CD4-positive, alpha-beta T cell (primary cell): ENCODE measurements around the gene C5orf63. TPM values are rescaled to one million over a fixed set of nuclear protein-coding genes. Genes with fewer than 3 reads are reported as not detected.

Source experiments
- ATAC-seq: fragments of 200-7000 bp; cut with Tn5 transposase; one replicate; pipeline ENCODE4 v1.10.0; 2022; ENCODE audit warnings: mild to moderate bottlenecking; ENCODE audit not compliant: poor library complexity
- CTCF ChIA-PET: fragments of 350-600 bp; sonication (Branson Sonifier 250); formaldehyde crosslinking; loops from one replicate; lab custom pipeline; 2021; ENCODE audit warnings: antibody characterized with exemption, inconsistent platforms; lab: Charles Lee
- POLR2A ChIA-PET: fragments of 350-600 bp; sonication (Branson Sonifier 250); formaldehyde crosslinking; loops from one replicate; lab custom pipeline; 2021; ENCODE audit warnings: antibody characterized with exemption, inconsistent platforms; lab: Charles Lee
- DNase-seq, 14 experiments: peaks; one replicate each; pipeline ENCODE4 v3.0.0-alpha.2; 2013 to 2020; ENCODE audit warnings: mixed read lengths in 2 of 14
- H3K27ac ChIP-seq, 2 donors: one replicate each; pipeline versions ENCODE4 v1.5.1 to v1.7.0; 2013; ENCODE audit warnings: low read length in 2 of 2, low read depth in 1 of 2, mild to moderate bottlenecking in 1 of 2
- H3K27me3 ChIP-seq, 2 experiments: 1 replicate in 1 of 2; 2 replicates in 1 of 2; pipeline versions ENCODE4 v1.6.1 to v1.7.0; 2013; ENCODE audit warnings: low read length in 2 of 2, control low read depth in 1 of 2, mild to moderate bottlenecking in 1 of 2, moderate library complexity in 1 of 2; ENCODE audit not compliant: insufficient read depth in 2 of 2, control insufficient read depth in 1 of 2
- H3K36me3 ChIP-seq: one replicate; pipeline ENCODE4 v1.6.1; 2013; ENCODE audit warnings: low read length, control low read depth; ENCODE audit not compliant: insufficient read depth
- H3K4me1 ChIP-seq: one replicate; pipeline ENCODE4 v1.6.1; 2013; ENCODE audit warnings: low read length, control low read depth; ENCODE audit not compliant: insufficient read depth
- H3K4me3 ChIP-seq: one replicate; pipeline ENCODE4 v1.5.1; 2013; ENCODE audit warnings: mild to moderate bottlenecking, low read length, moderate library complexity
- H3K9me3 ChIP-seq, 2 experiments: 1 replicate in 1 of 2; 2 replicates in 1 of 2; pipeline versions ENCODE4 v1.6.1 to v1.7.0; 2013; ENCODE audit warnings: low read length in 2 of 2, mild to moderate bottlenecking in 2 of 2, control low read depth in 1 of 2, moderate library complexity in 1 of 2; ENCODE audit not compliant: control insufficient read depth in 1 of 2, insufficient read depth in 1 of 2
- H3K27ac Mint-ChIP-seq: one replicate; pipeline ENCODE4 v1.8.0; 2020; ENCODE audit warnings: mixed read lengths
- H3K27me3 Mint-ChIP-seq: one replicate; pipeline ENCODE4 v1.8.0; 2021; ENCODE audit warnings: mixed read lengths
- H3K36me3 Mint-ChIP-seq: one replicate; pipeline ENCODE4 v1.8.0; 2021; ENCODE audit warnings: low read depth, mixed read lengths
- H3K4me1 Mint-ChIP-seq: one replicate; pipeline ENCODE4 v1.8.0; 2021; ENCODE audit warnings: low read depth, mixed read lengths
- H3K4me3 Mint-ChIP-seq: one replicate; pipeline ENCODE4 v1.8.0; 2020; ENCODE audit warnings: mild to moderate bottlenecking, mixed read lengths
- H3K9me3 Mint-ChIP-seq: one replicate; pipeline ENCODE4 v1.8.0; 2020; ENCODE audit warnings: mixed read lengths
- CTCF ChIP-seq: fragments of 200-600 bp; IDR thresholded peaks from one replicate; pipeline ENCODE4 v1.8.0; 2022; ENCODE audit warnings: antibody characterized with exemption, mild to moderate bottlenecking
- intact Hi-C, 2 experiments: fragments of 100-400 bp; cut with DNase I in 1 of 2; cut with micrococcal nuclease in 1 of 2; formaldehyde crosslinking; loops; one replicate each; pipeline versions ENCODE4 v1.15.1 to v1.9.0; 2023 to 2025; cut with DNase I, micrococcal nuclease
- total RNA-seq, 174 experiments: library from RNA in 2 of 174; stranded (reverse) in 2 of 174; gene quantifications; one replicate each; pipeline ENCODE4 v1.2.3 and lab custom pipeline; 2021 to 2026

The C5orf63 gene
- total RNA-seq, 2 experiments from 2014 or later, result 5.1 to 5.7 TPM

GRCh38 chr5:127077366-127077765 lies 4.1 kb upstream of the C5orf63 start:
- no peak for DNase-seq
- ATAC-seq, result no peak
- H3K27ac Mint-ChIP-seq, result no peak overlapping the region
- H3K27me3 Mint-ChIP-seq, result peaks cover 7% of the 10 kb centered on the region
- H3K27me3 ChIP-seq, result no peaks in the 10 kb centered on the region
- CTCF ChIA-PET, result interaction anchor here (0.6 kb wide), 1 partner anchor 411 kb away, joined by 3 read pairs; no protein-coding TSS in a partner anchor
- H3K4me1 ChIP-seq, result peaks cover 10% of the 10 kb centered on the region
- no peaks in the 10 kb centered on the region for H3K9me3 Mint-ChIP-seq
- no peaks in the 10 kb centered on the region for H3K36me3 ChIP-seq
- intact Hi-C loops, result loop anchor here in 1 of 2 experiments (10.0 kb wide), 1 partner anchor 237 kb away; no protein-coding TSS in a partner anchor
- TF ChIP-seq CTCF, result no peak
- H3K36me3 Mint-ChIP-seq, result peaks cover 8% of the 10 kb centered on the region
- H3K4me3 ChIP-seq, result no peak overlapping the region
- POLR2A ChIA-PET, result interaction anchor here (1.0 kb wide), 1 partner anchor 10 kb away, joined by 3 read pairs; no protein-coding TSS in a partner anchor
- peaks cover 19% of the 10 kb centered on the region for H3K4me1 Mint-ChIP-seq
- H3K4me3 Mint-ChIP-seq, result no peak overlapping the region
- H3K27ac ChIP-seq, result no peak overlapping the region
- no peaks in the 10 kb centered on the region for H3K9me3 ChIP-seq

- peaks cover 7% of the 10 kb centered on the region for H3K27me3 Mint-ChIP-seq
- intact Hi-C loops, result loop anchor here in 1 of 2 experiments (10.0 kb wide), 1 partner anchor 238 kb away; no protein-coding TSS in a partner anchor
- no peaks in the 10 kb centered on the region for H3K36me3 ChIP-seq
- no peak overlapping the region for H3K4me3 ChIP-seq
- ChIA-PET POLR2A (no interaction called here), CTCF (no interaction called here)
- H3K36me3 Mint-ChIP-seq, result peaks cover 8% of the 10 kb centered on the region
- H3K27ac Mint-ChIP-seq, result no peak overlapping the region
- no peaks in the 10 kb centered on the region for H3K9me3 ChIP-seq
- peaks cover 21% of the 10 kb centered on the region for H3K4me1 Mint-ChIP-seq
- H3K4me3 Mint-ChIP-seq, result no peak overlapping the region
- H3K27ac ChIP-seq, result no peak overlapping the region
- DNase-seq, result no peak
- no peaks in the 10 kb centered on the region for H3K9me3 Mint-ChIP-seq
- no peaks in the 10 kb centered on the region for H3K27me3 ChIP-seq
- ATAC-seq, result no peak
- no peak for TF ChIP-seq CTCF
- H3K4me1 ChIP-seq, result peaks cover 10% of the 10 kb centered on the region
These were observed 3.2 kb upstream of the C5orf63 start for GRCh38 chr5:127076315-127077129.

GRCh38 chr5:127074466-127074865 lies 1.2 kb upstream of the C5orf63 start:
- peaks cover 10% of the 10 kb centered on the region for H3K4me1 ChIP-seq
- ATAC-seq (no peak), DNase-seq (no peak)
- H3K27ac ChIP-seq, result no peak overlapping the region
- Mint-ChIP-seq H3K27me3 (no peaks in the 10 kb centered on the region), H3K27ac (peak overlapping the region; percentile 85), H3K4me3 (peak overlapping the region; percentile 92), H3K36me3 (peaks cover 22% of the 10 kb centered on the region), H3K9me3 (no peaks in the 10 kb centered on the region), H3K4me1 (peaks cover 22% of the 10 kb centered on the region)
- TF ChIP-seq CTCF, result no peak
- ChIA-PET CTCF (interaction anchor here (0.9 kb wide), 1 partner anchor 44 kb away, joined by 3 read pairs; the partner anchor contains the start of gene MARCHF3), POLR2A (interaction anchor here (1.3 to 2.3 kb wide), 3 partner anchors 154 to 297 kb away, joined by 3 to 18 read pairs (median 10); partner anchors contain the start of gene LMNB1)
- no peaks in the 10 kb centered on the region for H3K9me3 ChIP-seq
- H3K27me3 ChIP-seq, result no peaks in the 10 kb centered on the region
- no peak overlapping the region for H3K4me3 ChIP-seq
- intact Hi-C loops, result loop anchor here in 1 of 2 experiments (5.0 to 10.0 kb wide), 2 partner anchors 42 to 240 kb away; partner anchors contain the start of gene MARCHF3
- no peaks in the 10 kb centered on the region for H3K36me3 ChIP-seq
